SU-DHL-6 (cell line): ENCODE measurements around the gene RIPK4.

ENCODE experiments used
- EZH2phosphoT487 ChIP-seq: fragments of 200-600 bp; sonication (generic), shearing (Covaris generic); conservative IDR thresholded peaks from 2 replicates; pipeline ENCODE4 v1.6.1; 2018; ENCODE audit warnings: mild to moderate bottlenecking, antibody characterized with exemption, low read length, moderate library complexity, mixed read lengths
- TF ChIP-seq, protein P1 (sequence below): fragments of 200-600 bp; sonication (generic); IDR thresholded peaks from one replicate; pipeline ENCODE4 v1.5.1; 2017; ENCODE audit warnings: antibody characterized with exemption, mild to moderate bottlenecking, low read length, moderate library complexity; ENCODE audit not compliant: insufficient read depth, poor library complexity, severe bottlenecking

- TF ChIP-seq, protein P1, sequence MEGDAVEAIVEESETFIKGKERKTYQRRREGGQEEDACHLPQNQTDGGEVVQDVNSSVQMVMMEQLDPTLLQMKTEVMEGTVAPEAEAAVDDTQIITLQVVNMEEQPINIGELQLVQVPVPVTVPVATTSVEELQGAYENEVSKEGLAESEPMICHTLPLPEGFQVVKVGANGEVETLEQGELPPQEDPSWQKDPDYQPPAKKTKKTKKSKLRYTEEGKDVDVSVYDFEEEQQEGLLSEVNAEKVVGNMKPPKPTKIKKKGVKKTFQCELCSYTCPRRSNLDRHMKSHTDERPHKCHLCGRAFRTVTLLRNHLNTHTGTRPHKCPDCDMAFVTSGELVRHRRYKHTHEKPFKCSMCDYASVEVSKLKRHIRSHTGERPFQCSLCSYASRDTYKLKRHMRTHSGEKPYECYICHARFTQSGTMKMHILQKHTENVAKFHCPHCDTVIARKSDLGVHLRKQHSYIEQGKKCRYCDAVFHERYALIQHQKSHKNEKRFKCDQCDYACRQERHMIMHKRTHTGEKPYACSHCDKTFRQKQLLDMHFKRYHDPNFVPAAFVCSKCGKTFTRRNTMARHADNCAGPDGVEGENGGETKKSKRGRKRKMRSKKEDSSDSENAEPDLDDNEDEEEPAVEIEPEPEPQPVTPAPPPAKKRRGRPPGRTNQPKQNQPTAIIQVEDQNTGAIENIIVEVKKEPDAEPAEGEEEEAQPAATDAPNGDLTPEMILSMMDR, result no peak
- TF ChIP-seq EZH2phosphoT487, result no peak
Observed at GRCh38 chr21:41749286-41749685, 17.6 kb downstream of the RIPK4 start.
